HG03135 (cell line): ENCODE results near the gene SEPTIN1.
"Not testable (repeated sequence)": the region's sequence is repeated elsewhere in the genome, so short reads cannot be mapped to it uniquely, and the experiment has no call there.

ENCODE experiments used
- ATAC-seq: cut with Tn5 transposase; IDR thresholded peaks from one replicate; pipeline ENCODE4 v1.9.1; 2021; ENCODE audit warnings: mild to moderate bottlenecking, moderate library complexity; ENCODE audit not compliant: unreplicated experiment

Gene SEPTIN1

DNA sequence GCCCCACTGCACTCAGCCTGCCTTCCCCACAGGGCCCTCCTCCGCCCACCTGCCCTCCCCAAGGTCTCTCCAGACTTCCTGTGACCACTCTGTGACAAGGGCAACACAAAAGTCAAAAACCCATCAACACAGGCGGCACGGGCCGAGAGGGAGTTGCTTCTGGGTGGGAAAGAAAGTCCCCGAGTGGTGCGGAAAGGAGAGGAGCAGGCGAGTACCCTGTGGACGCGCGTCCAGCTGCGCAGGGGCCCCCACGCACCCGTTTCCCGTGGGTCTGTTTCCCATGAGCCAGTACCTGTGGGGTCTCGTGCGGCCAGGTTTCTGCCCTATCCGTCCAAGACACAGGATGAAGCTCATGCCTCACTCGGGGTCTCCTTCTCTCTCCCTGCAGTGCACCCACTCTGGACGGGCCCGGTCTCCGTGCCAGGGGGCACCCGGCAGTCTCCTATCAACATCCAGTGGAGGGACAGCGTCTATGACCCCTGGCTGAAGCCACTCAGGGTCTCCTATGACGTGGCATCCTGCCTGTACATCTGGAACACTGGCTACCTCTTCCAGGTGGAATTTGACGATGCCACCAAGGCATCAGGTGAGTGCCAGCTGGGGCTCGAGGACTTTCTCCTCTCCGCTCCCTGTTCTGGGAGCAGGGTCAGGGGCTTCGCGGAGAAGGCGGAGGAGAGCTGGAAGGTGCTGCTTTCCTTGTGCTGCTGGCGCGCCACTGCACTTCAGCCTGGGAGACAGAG is 39.4 kb downstream of the SEPTIN1 start:
- ATAC-seq: no peak

- ATAC-seq: not testable (repeated sequence)
These were observed 40.4 kb downstream of the SEPTIN1 start for GRCh38 chr16:30341971-30342370.

DNA sequence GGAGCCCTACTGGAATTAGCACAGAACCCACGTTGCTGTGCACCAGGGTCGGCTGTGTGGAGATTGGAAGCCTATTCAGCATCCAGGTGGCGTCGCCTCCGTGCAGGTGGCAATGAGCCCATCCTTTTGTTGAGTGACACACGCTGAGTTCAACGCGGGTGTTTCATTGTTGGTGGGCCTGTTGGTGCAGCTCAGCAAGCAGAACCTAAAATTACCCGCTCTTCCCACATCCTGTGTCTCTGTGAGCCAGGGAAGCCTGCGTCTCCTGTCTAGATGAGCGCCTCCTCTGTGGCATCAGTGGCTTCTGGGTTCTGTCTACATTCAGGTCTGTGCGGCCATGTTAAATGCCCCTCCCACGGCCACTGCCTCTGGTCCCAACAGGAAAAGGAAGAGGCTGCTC is 41.7 kb downstream of the SEPTIN1 start:
- no peak for ATAC-seq

GRCh38 chr16:30338715-30339114 is 43.6 kb downstream of the SEPTIN1 start:
- ATAC-seq: not testable (repeated sequence)

- ATAC-seq: not testable (repeated sequence)
These were observed 44.4 kb downstream of the SEPTIN1 start for GRCh38 chr16:30337964-30338357.

DNA sequence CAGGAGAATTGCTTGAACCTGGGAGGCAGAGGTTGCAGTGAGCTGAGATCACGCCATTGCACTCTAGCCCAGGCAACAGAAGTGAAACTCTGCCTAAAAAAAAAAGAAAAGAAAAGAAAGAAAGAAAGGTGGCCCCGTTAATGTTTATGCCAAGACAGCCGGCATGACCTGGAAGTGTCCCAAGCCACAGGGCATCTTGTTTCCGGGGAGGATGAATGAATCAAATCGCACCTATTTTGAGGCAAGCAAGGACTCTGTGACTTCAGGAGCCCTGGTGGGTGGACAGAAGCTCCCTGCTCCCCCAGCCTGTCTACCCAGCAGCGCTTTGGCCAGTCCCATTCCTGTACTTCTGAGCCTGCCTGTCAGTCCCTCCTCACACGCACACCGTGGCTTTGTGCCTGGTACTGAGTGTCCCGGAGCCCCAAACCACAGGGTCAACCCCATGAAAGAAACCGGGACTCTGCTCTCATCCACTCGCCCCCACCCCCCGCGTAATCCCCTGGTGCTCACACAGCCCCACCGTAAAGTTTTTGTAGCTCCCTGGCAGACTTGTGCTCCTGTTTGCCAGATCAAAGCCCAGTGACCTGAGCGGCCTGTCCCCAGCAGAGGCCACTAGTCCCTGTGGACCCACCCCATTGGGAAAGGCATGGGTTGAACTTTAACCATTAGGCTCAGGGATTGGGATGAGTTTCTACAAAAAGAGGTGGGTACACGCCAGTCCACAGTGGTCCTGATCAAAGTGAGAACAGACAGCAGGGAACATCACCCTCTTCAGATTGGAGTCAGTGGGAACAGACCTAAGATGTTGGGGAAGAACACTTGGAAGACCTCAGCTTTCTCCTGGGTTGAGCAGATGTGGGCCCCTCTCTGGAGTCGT is 46.5 kb downstream of the SEPTIN1 start:
- peak; percentile 3 for ATAC-seq

DNA sequence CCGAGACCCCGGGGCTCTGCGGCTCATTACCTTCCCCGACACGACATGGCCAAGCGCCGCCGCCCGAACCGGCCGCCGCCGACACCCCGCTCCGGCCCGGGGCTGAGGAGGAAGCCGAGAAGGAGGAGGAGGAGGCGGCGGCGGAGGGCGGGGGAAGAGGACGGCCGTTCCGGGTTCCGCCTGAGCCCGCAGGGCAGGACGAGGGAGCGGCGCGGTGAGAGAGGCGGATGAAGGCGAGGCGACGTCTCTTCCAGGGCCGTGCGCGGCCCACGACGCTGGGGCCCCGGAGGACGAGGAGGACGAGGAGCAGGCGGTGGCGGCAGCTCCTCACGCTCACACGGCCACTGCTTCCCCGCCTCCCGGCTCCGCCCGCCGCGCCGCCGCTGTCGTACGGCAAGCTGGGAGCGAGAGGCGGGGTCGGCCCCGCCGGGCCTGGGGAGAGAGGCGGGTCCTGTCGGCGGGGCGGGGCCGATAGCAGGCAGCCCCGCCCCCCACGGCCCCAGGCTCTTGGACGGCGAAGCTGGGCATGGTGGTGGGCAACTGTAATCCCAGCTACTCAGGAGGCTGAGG is 47.2 kb downstream of the SEPTIN1 start:
- ATAC-seq: peak; percentile 76

GRCh38 chr16:30334473-30334989 is 47.8 kb downstream of the SEPTIN1 start:
- ATAC-seq: peak; percentile 87
